Panc1 (cell line): ENCODE measurements around the gene PI4K2A. TPM values are rescaled to one million over a fixed set of nuclear protein-coding genes. Genes with fewer than 3 reads are reported as not detected.

Experiments used
- ATAC-seq: fragments of 200-7000 bp; cut with Tn5 transposase; 2 replicates; pipeline ENCODE4 v1.9.1; 2020; ENCODE audit warnings: mild to moderate bottlenecking, moderate library complexity
- BruUV-seq: library from RNA; stranded (reverse); fragments of 400-500 nt; replicated peaks from 2 replicates; lab custom pipeline; 2021; lab: Mats Ljungman, UMichigan
- CTCF ChIA-PET: fragments of 300-600 bp; sonication (Branson Sonifier 250); formaldehyde crosslinking; loops from one replicate; lab custom pipeline; 2022; ENCODE audit warnings: antibody characterized with exemption; lab: Charles Lee
- POLR2A ChIA-PET: fragments of 300-600 bp; sonication (Branson Sonifier 250); formaldehyde crosslinking; loops from one replicate; lab custom pipeline; 2022; ENCODE audit warnings: antibody characterized with exemption; lab: Charles Lee
- DNase-seq: peaks from one replicate; pipeline ENCODE4 v3.0.0-alpha.2; 2010; ENCODE audit warnings: low read depth, low spot score
- H3K27ac ChIP-seq: 2 replicates; pipeline ENCODE4 v1.5.1; 2011; ENCODE audit warnings: mild to moderate bottlenecking, low read length, inconsistent platforms
- H3K27me3 ChIP-seq: fragments of 200-500 bp; sonication (Bioruptor generic); 2 replicates; pipeline ENCODE4 v1.6.0; 2014; ENCODE audit warnings: low read length, inconsistent platforms; ENCODE audit not compliant: control insufficient read depth, insufficient read depth
- H3K36me3 ChIP-seq: fragments of 200-500 bp; sonication (Bioruptor generic); 2 replicates; pipeline ENCODE4 v1.5.1; 2014; ENCODE audit warnings: inconsistent platforms, mild to moderate bottlenecking, low read length, moderate library complexity; ENCODE audit not compliant: control insufficient read depth, insufficient read depth
- H3K4me1 ChIP-seq: 2 replicates; pipeline ENCODE4 v1.5.1; 2011; ENCODE audit warnings: inconsistent platforms, mild to moderate bottlenecking, low read length, moderate library complexity; ENCODE audit not compliant: control insufficient read depth, insufficient read depth
- H3K4me3 ChIP-seq, 2 experiments: 2 replicates each; pipeline ENCODE4 v1.5.1; 2011 to 2012; ENCODE audit warnings: low read depth in 2 of 2, low read length in 2 of 2, mild to moderate bottlenecking in 2 of 2, inconsistent platforms in 1 of 2, moderate library complexity in 1 of 2
- H3K9me3 ChIP-seq: fragments of 200-500 bp; sonication (Bioruptor generic); 2 replicates; pipeline ENCODE4 v1.5.1; 2014; ENCODE audit warnings: low read depth, mild to moderate bottlenecking, inconsistent platforms, low read length, moderate library complexity; ENCODE audit not compliant: control insufficient read depth, insufficient read depth
- POLR2AphosphoS5 ChIP-seq: IDR thresholded peaks from 2 replicates; pipeline ENCODE4 v1.6.1; 2012; ENCODE audit warnings: mild to moderate bottlenecking, low read depth, low read length, moderate library complexity
- SIN3A ChIP-seq: IDR thresholded peaks from 2 replicates; pipeline ENCODE4 v1.6.1; 2012; ENCODE audit warnings: low read depth, mild to moderate bottlenecking, low read length, moderate library complexity, borderline replicate concordance; ENCODE audit not compliant: insufficient read depth
- TCF7L2 ChIP-seq: IDR thresholded peaks from 2 replicates; pipeline ENCODE4 v1.6.1; 2011; ENCODE audit warnings: mild to moderate bottlenecking, low read depth, low read length, inconsistent platforms
- in situ Hi-C: cut with HindIII; loops from 2 replicates; pipeline ENCODE4 v1.10.0; 2016; ENCODE audit warnings: low sequenced_read_pairs, low pct_unique_long_range_greater_than_20kb
- intact Hi-C: fragments of 100-400 bp; cut with micrococcal nuclease; formaldehyde crosslinking; loops from one replicate; pipeline ENCODE4 v1.10.0; 2022; ENCODE audit not compliant: unreplicated experiment
- total RNA-seq: library from RNA; stranded (reverse); gene quantifications from one replicate; pipeline ENCODE4 v1.2.1, GENCODE V29; 2021; ENCODE audit not compliant: unreplicated experiment
- TF ChIP-seq, protein P1 (sequence below): fragments of 450-650 bp; IDR thresholded peaks from 2 replicates; pipeline ENCODE4 v1.5.1; 2017; ENCODE audit warnings: mild to moderate bottlenecking
- TF ChIP-seq, protein P2 (sequence below), 2 experiments: IDR thresholded peaks; 2 replicates each; pipeline ENCODE4 v1.6.1; 2011 to 2012; ENCODE audit warnings: low read depth in 2 of 2, control low read depth in 1 of 2, low read length in 1 of 2, mild to moderate bottlenecking in 1 of 2, moderate library complexity in 1 of 2; ENCODE audit not compliant: insufficient read depth in 1 of 2

The PI4K2A gene
- total RNA-seq, 1 experiment from 2014 or later: 22.8 TPM

DNA sequence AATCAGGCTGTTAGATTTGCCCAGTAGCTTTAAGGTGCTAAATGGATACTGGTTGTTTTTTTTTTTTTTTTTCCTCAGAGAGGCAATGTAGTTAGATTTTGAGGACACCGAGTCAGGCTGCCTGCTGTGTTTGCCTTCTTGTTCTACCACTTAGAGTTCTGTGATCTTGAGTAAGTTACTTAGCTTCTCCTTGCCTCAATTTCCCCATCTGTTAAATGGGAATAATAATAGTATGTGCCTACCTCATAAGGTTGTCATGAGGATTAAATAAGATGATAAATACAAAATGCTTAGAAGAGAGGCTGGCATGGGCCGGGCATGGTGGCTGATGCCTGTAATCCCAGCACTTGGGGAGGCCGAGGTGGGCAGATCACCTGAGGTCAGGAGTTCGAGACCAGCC, 21.7 kb upstream of the PI4K2A start:
- Histone ChIP-seq H3K9me3 (no peaks in the 10 kb centered on the region), H3K36me3 (no peaks in the 10 kb centered on the region), H3K27ac (no peak overlapping the region), H3K4me3 (no peak overlapping the region), H3K27me3 (no peaks in the 10 kb centered on the region), H3K4me1 (no peaks in the 10 kb centered on the region)
- in situ Hi-C loops: no loop called here
- BruUV-seq: no TSS peak
- ChIA-PET POLR2A (no interaction called here), CTCF (no interaction called here)
- TF ChIP-seq POLR2AphosphoS5: no peak
- TF ChIP-seq, protein P1, sequence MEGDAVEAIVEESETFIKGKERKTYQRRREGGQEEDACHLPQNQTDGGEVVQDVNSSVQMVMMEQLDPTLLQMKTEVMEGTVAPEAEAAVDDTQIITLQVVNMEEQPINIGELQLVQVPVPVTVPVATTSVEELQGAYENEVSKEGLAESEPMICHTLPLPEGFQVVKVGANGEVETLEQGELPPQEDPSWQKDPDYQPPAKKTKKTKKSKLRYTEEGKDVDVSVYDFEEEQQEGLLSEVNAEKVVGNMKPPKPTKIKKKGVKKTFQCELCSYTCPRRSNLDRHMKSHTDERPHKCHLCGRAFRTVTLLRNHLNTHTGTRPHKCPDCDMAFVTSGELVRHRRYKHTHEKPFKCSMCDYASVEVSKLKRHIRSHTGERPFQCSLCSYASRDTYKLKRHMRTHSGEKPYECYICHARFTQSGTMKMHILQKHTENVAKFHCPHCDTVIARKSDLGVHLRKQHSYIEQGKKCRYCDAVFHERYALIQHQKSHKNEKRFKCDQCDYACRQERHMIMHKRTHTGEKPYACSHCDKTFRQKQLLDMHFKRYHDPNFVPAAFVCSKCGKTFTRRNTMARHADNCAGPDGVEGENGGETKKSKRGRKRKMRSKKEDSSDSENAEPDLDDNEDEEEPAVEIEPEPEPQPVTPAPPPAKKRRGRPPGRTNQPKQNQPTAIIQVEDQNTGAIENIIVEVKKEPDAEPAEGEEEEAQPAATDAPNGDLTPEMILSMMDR: no peak
- no peak for TF ChIP-seq TCF7L2
- DNase-seq (no peak), ATAC-seq (no peak)
- intact Hi-C loops: no loop called here

DNA sequence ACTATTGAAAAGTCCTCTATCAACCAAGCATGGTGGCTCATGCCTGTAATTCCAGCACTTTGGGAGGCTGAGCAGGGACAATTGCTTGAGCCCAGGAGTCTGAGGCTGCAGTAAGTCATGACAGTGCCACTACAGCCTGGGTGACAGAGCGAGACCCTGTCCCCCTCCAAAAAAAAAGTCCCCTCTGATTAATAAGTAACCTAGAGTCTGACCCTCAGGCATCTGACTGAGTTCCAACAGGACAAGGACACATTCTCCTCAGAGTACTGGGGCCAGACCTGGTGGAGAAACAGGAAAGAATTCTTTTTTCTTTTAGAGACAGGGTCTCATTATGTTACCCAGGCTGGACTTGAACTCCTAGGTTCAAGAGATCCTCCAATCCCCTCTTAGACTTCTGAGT, 17.2 kb upstream of the PI4K2A start:
- intact Hi-C loops (no loop called here), in situ Hi-C loops (no loop called here)
- H3K27me3 ChIP-seq: no peaks in the 10 kb centered on the region
- no peaks in the 10 kb centered on the region for H3K36me3 ChIP-seq
- ChIA-PET CTCF (no interaction called here), POLR2A (no interaction called here)
- DNase-seq: no peak
- BruUV-seq: no TSS peak
- ATAC-seq: no peak
- H3K4me1 ChIP-seq: no peaks in the 10 kb centered on the region
- H3K4me3 ChIP-seq: no peak overlapping the region
- no peak overlapping the region for H3K27ac ChIP-seq
- no peak for TF ChIP-seq SIN3A
- no peak for TF ChIP-seq POLR2AphosphoS5
- TF ChIP-seq, protein P1: no peak
- TF ChIP-seq TCF7L2: no peak
- TF ChIP-seq, protein P2, sequence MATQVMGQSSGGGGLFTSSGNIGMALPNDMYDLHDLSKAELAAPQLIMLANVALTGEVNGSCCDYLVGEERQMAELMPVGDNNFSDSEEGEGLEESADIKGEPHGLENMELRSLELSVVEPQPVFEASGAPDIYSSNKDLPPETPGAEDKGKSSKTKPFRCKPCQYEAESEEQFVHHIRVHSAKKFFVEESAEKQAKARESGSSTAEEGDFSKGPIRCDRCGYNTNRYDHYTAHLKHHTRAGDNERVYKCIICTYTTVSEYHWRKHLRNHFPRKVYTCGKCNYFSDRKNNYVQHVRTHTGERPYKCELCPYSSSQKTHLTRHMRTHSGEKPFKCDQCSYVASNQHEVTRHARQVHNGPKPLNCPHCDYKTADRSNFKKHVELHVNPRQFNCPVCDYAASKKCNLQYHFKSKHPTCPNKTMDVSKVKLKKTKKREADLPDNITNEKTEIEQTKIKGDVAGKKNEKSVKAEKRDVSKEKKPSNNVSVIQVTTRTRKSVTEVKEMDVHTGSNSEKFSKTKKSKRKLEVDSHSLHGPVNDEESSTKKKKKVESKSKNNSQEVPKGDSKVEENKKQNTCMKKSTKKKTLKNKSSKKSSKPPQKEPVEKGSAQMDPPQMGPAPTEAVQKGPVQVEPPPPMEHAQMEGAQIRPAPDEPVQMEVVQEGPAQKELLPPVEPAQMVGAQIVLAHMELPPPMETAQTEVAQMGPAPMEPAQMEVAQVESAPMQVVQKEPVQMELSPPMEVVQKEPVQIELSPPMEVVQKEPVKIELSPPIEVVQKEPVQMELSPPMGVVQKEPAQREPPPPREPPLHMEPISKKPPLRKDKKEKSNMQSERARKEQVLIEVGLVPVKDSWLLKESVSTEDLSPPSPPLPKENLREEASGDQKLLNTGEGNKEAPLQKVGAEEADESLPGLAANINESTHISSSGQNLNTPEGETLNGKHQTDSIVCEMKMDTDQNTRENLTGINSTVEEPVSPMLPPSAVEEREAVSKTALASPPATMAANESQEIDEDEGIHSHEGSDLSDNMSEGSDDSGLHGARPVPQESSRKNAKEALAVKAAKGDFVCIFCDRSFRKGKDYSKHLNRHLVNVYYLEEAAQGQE (IDR thresholded peaks at IDR 0.05; ENCODE audit: insufficient read depth in 1 of 2, low read depth in 2 of 2, low read length in 1 of 2): no peak
- H3K9me3 ChIP-seq: no peaks in the 10 kb centered on the region
